Measurements from ENCODE around the gene CACNA1C.
A peak's percentile ranks its signal among the peaks of the same experiment; 100 is the strongest.

The CACNA1C gene

DNA sequence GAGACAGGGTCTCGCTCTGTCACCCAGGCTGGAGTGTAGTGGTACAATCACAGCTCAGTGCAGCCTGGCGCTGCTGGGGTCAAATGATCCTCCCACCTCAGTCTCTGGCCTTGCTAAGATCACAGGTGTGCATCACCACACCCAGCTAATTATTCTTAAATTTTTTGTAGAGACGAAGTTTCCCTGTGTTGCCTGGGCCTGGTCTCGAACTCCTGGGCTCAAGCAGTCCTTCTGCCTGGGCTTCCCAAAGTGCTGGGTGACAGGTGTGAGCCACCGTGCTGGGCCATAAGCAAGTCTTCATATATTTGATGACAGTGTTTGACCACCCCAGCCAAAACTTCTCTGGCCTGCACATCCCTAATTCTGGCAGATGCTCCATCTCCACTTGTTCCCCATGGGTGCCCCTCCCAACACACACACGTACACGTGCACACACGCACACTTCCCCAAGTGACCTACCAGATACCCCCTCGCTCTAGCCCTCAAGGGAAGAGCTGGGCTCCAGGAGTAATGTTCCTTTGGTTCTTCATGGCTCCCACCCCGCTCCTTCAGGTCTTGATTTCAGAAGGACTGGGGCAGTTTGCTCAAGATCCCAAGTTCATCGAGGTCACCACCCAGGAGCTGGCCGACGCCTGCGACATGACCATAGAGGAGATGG lies 637.7 kb downstream of the CACNA1C start:
- no peak for DNase-seq (ENCODE audit: low spot score)
- in situ Hi-C loops (cut with MboI; ENCODE audit: low sequenced_read_pairs, unreplicated experiment): no loop called here
- no peak for TF ChIP-seq CTCF (IDR thresholded peaks at IDR 0.05; ENCODE audit: borderline replicate concordance, control extremely low read depth, extremely low read depth, insufficient read depth, missing control alignments)

DNA sequence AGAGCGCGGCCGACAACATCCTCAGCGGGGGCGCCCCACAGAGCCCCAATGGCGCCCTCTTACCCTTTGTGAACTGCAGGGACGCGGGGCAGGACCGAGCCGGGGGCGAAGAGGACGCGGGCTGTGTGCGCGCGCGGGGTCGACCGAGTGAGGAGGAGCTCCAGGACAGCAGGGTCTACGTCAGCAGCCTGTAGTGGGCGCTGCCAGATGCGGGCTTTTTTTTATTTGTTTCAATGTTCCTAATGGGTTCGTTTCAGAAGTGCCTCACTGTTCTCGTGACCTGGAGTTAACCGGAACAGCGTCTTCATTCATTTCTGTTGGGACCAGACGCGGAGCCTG lies 638.2 kb downstream of the CACNA1C start:
- no peak for DNase-seq (ENCODE audit: low spot score)
- peak; percentile 8 for TF ChIP-seq CTCF (IDR thresholded peaks at IDR 0.05; ENCODE audit: borderline replicate concordance, control extremely low read depth, extremely low read depth, insufficient read depth, missing control alignments)
- in situ Hi-C loops (cut with MboI; ENCODE audit: low sequenced_read_pairs, unreplicated experiment): no loop called here

DNA sequence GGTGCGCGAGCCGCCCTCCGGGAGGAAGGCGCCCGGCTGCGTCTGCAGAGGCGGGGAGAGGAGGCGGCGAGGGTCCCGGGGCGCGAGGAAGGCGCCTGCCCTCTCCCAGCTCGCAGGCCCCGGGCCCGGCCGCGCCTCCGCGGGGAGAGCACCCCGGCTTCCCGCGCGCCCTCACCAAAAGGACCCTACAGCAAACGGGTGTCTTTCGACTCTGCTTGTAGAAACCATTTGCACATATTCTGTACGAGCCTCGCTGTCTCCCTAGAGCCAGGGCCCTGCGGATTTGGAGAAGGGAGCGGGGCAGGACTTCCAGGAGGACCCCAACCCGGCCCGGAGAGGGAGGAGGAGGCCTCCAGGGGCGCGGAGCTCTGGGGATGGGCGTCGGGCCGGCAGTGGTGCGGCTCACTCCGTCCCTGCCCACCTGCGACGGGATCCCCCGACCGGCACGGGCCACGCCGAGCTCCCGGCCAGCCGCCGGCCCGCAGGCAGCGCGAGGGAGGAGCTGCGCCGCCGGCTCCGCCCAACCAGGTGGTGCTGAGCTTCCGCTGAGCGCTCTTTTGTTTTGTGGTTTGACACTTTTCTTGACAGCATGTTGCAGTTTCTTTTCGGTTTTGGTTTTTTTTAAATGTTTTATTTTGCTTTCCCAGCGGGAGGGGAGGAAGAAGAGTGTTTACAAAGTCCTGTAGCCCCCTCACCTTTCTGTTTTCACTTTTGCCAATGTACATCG lies 638.7 kb downstream of the CACNA1C start:
- DNase-seq (ENCODE audit: low spot score): peak; percentile 81
- in situ Hi-C loops (cut with MboI; ENCODE audit: low sequenced_read_pairs, unreplicated experiment): no loop called here
- TF ChIP-seq CTCF (IDR thresholded peaks at IDR 0.05; ENCODE audit: borderline replicate concordance, control extremely low read depth, extremely low read depth, insufficient read depth, missing control alignments): no peak

GRCh38 chr12:2692080-2692479 lies 639.3 kb downstream of the CACNA1C start:
- DNase-seq (ENCODE audit: low spot score): no peak
- in situ Hi-C loops (cut with MboI; ENCODE audit: low sequenced_read_pairs, unreplicated experiment): no loop called here
- no peak for TF ChIP-seq CTCF (IDR thresholded peaks at IDR 0.05; ENCODE audit: borderline replicate concordance, control extremely low read depth, extremely low read depth, insufficient read depth, missing control alignments)

GRCh38 chr12:2693244-2693860 lies 640.6 kb downstream of the CACNA1C start:
- no peak for TF ChIP-seq CTCF (IDR thresholded peaks at IDR 0.05; ENCODE audit: borderline replicate concordance, control extremely low read depth, extremely low read depth, insufficient read depth, missing control alignments)
- no peak for DNase-seq (ENCODE audit: low spot score)
- in situ Hi-C loops (cut with MboI; ENCODE audit: low sequenced_read_pairs, unreplicated experiment): no loop called here

DNA sequence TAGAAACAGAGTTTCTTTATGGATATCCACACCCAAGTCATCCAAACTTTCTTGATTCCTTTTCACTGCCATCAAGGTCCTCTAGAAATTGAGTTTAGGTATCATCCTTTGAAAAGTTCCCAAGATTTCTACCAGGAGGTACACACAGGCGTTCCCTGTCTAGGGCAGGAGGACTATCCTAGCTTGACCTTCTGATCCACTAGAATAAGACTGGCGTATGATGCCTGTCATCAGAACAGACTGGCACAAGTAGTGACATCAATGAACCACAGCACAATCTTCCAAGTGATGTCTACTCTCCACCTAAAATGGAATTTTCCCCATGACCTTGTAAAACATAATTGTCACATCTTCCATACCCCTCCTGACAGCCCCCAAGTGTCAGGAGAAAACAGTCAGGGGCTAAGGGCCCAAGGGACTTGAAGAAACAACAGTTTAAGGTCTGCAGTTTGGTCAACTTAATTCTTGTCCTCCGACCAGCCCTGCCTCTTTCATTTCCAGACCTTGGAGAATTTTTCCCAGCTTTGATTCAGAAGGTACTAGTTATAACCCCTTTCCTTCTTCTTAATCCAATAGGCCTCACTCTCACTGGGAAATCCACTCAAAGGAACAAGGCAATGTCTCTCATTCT lies 641.3 kb downstream of the CACNA1C start:
- in situ Hi-C loops (cut with MboI; ENCODE audit: low sequenced_read_pairs, unreplicated experiment): no loop called here
- TF ChIP-seq CTCF (IDR thresholded peaks at IDR 0.05; ENCODE audit: borderline replicate concordance, control extremely low read depth, extremely low read depth, insufficient read depth, missing control alignments): no peak
- no peak for DNase-seq (ENCODE audit: low spot score)
